H1 (cell line): ENCODE data around the gene NOS3. TPM values are rescaled to one million over a fixed set of nuclear protein-coding genes. Genes with fewer than 3 reads are reported as not detected.
A peak's percentile ranks its signal among the peaks of the same experiment; 100 is the strongest.

ENCODE experiments used
- CTCF ChIA-PET: fragments of 300-600 bp; sonication (Branson Sonifier 250); formaldehyde crosslinking; loops from one replicate; lab custom pipeline; 2021; ENCODE audit not compliant: partially characterized antibody; lab: Charles Lee
- POLR2A ChIA-PET: fragments of 300-600 bp; sonication (Branson Sonifier 250); formaldehyde crosslinking; loops from one replicate; lab custom pipeline; 2021; ENCODE audit warnings: inconsistent platforms; ENCODE audit not compliant: partially characterized antibody; lab: Charles Lee
- DNase-seq, 2 experiments: peaks; one replicate each; pipeline versions ENCODE4 v3.0.0 to v3.0.0-alpha.2; 2010 to 2022; ENCODE audit warnings: low spot score in 2 of 2, low read depth in 1 of 2, mixed read lengths in 1 of 2
- FAIRE-seq: peaks from 2 replicates; lab custom pipeline; 2011; peaks lifted over from hg19 to GRCh38; lab: Jason Lieb, UNC
- H2AFZ ChIP-seq: 2 replicates; pipeline ENCODE4 v1.8.1; 2012; ENCODE audit warnings: low read length, inconsistent platforms
- H2AK5ac ChIP-seq: 2 replicates; pipeline ENCODE4 v1.6.1; 2013; ENCODE audit warnings: low read depth, low read length
- H2BK120ac ChIP-seq: replicated peaks from 2 replicates; pipeline ENCODE3; 2013; ENCODE audit warnings: low read depth, low read length, inconsistent platforms
- H2BK12ac ChIP-seq: 2 replicates; pipeline ENCODE4 v1.6.1; 2013; ENCODE audit warnings: low read depth, low read length
- H2BK15ac ChIP-seq: 2 replicates; pipeline ENCODE4 v1.6.1; 2013; ENCODE audit warnings: low read length
- H2BK20ac ChIP-seq: 2 replicates; pipeline ENCODE4 v1.6.1; 2013; ENCODE audit warnings: low read length
- H2BK5ac ChIP-seq: 2 replicates; pipeline ENCODE4 v1.6.1; 2013; ENCODE audit warnings: low read depth, low read length
- H3K14ac ChIP-seq: 2 replicates; pipeline ENCODE4 v1.6.1; 2013; ENCODE audit warnings: inconsistent platforms; ENCODE audit not compliant: insufficient read length
- H3K18ac ChIP-seq: 2 replicates; pipeline ENCODE4 v1.6.1; 2013; ENCODE audit warnings: low read length; ENCODE audit errors: extremely low read depth
- H3K23ac ChIP-seq: 2 replicates; pipeline ENCODE4 v1.6.1; 2013; ENCODE audit warnings: inconsistent platforms; ENCODE audit not compliant: insufficient read length
- H3K23me2 ChIP-seq: 2 replicates; pipeline ENCODE4 v1.6.1; 2013; ENCODE audit warnings: low read depth, low read length
- H3K27ac ChIP-seq: 2 replicates; pipeline ENCODE4 v1.6.1; 2011; ENCODE audit warnings: low read depth, low read length, inconsistent platforms
- H3K27me3 ChIP-seq, 4 experiments: replicated peaks in 1 of 4; 1 replicate in 1 of 4; 2 replicates in 3 of 4; pipeline versions ENCODE4 v1.6.1 to v1.8.1; 2011 to 2013; ENCODE audit warnings: low read length in 3 of 4, mild to moderate bottlenecking in 3 of 4, inconsistent platforms in 2 of 4, mixed read lengths in 2 of 4, moderate library complexity in 1 of 4; ENCODE audit not compliant: control insufficient read depth in 3 of 4, insufficient read depth in 3 of 4; ENCODE audit errors: extremely low read depth in 1 of 4
- H3K36me3 ChIP-seq, 4 experiments: 2 replicates each; pipeline versions ENCODE4 v1.6.1 to v1.8.1; 2011 to 2013; ENCODE audit warnings: mild to moderate bottlenecking in 4 of 4, low read length in 3 of 4, moderate library complexity in 2 of 4, control low read depth in 1 of 4, inconsistent platforms in 1 of 4; ENCODE audit not compliant: insufficient read depth in 4 of 4, control insufficient read depth in 2 of 4
- H3K4ac ChIP-seq: replicated peaks from 2 replicates; pipeline ENCODE3; 2013; ENCODE audit warnings: low read length, low read depth, mixed read lengths, inconsistent platforms; ENCODE audit not compliant: insufficient read length
- H3K4me1 ChIP-seq, 4 experiments: replicated peaks in 1 of 4; 1 replicate in 1 of 4; 2 replicates in 3 of 4; pipeline versions ENCODE4 v1.6.1 to v1.8.1; 2011 to 2013; ENCODE audit warnings: low read length in 3 of 4, inconsistent platforms in 2 of 4, mixed read lengths in 1 of 4; ENCODE audit not compliant: insufficient read depth in 4 of 4, control insufficient read depth in 3 of 4
- H3K4me2 ChIP-seq, 2 experiments: 2 replicates each; pipeline versions ENCODE4 v1.6.1 to v1.8.1; 2011 to 2013; ENCODE audit warnings: low read depth in 2 of 2, low read length in 2 of 2, control low read depth in 1 of 2, inconsistent platforms in 1 of 2, mild to moderate bottlenecking in 1 of 2; ENCODE audit not compliant: insufficient read depth in 1 of 2
- H3K4me3 ChIP-seq, 4 experiments: fragments of 200-600, 300-600 bp in 1 of 4; sonication (generic), shearing (Covaris generic), sonication (Bioruptor Twin) in 1 of 4; 2 replicates each; pipeline versions ENCODE4 v1.5.1 to v1.8.1; 2011 to 2016; ENCODE audit warnings: low read length in 4 of 4, low read depth in 3 of 4, control low read depth in 2 of 4, inconsistent platforms in 2 of 4, mild to moderate bottlenecking in 2 of 4, mixed read lengths in 1 of 4, moderate library complexity in 1 of 4; ENCODE audit not compliant: insufficient read depth in 2 of 4; ENCODE audit errors: extremely low read depth in 1 of 4
- H3K56ac ChIP-seq: replicated peaks from 2 replicates; pipeline ENCODE3; 2013; ENCODE audit warnings: low read depth, mild to moderate bottlenecking, mixed read lengths, low read length, inconsistent platforms; ENCODE audit not compliant: insufficient read length
- H3K79me1 ChIP-seq: 2 replicates; pipeline ENCODE4 v1.6.1; 2013; ENCODE audit warnings: low read depth, low read length, control low read depth
- H3K79me2 ChIP-seq, 2 experiments: 2 replicates each; pipeline versions ENCODE4 v1.6.1 to v1.8.1; 2012 to 2013; ENCODE audit warnings: low read length in 2 of 2, mild to moderate bottlenecking in 2 of 2, inconsistent platforms in 1 of 2; ENCODE audit not compliant: insufficient read depth in 2 of 2, control insufficient read depth in 1 of 2
- H3K9ac ChIP-seq, 4 experiments: replicated peaks in 1 of 4; 1 replicate in 1 of 4; 2 replicates in 3 of 4; pipeline versions ENCODE4 v1.6.1 to v1.8.1; 2011 to 2013; ENCODE audit warnings: low read depth in 3 of 4, low read length in 3 of 4, control low read depth in 2 of 4, mild to moderate bottlenecking in 2 of 4, moderate library complexity in 2 of 4, inconsistent platforms in 1 of 4; ENCODE audit errors: extremely low read depth in 1 of 4
- H3K9me3 ChIP-seq, 2 experiments: 2 replicates each; pipeline versions ENCODE4 v1.6.1 to v1.8.1; 2012 to 2013; ENCODE audit warnings: mild to moderate bottlenecking in 2 of 2, moderate library complexity in 2 of 2, control low read depth in 1 of 2, inconsistent platforms in 1 of 2, low read depth in 1 of 2, low read length in 1 of 2, mixed read lengths in 1 of 2; ENCODE audit not compliant: insufficient read depth in 2 of 2
- H4K20me1 ChIP-seq, 2 experiments: replicated peaks in 1 of 2; 2 replicates each; pipeline versions ENCODE3 to v1.8.1; 2011 to 2013; ENCODE audit warnings: inconsistent platforms in 2 of 2, low read length in 2 of 2, mild to moderate bottlenecking in 1 of 2; ENCODE audit not compliant: insufficient read depth in 2 of 2, control insufficient read depth in 1 of 2
- H4K5ac ChIP-seq: 2 replicates; pipeline ENCODE4 v1.6.1; 2013; ENCODE audit warnings: low read length, low read depth, mixed read lengths, inconsistent platforms; ENCODE audit not compliant: insufficient read length
- H4K8ac ChIP-seq: 2 replicates; pipeline ENCODE4 v1.8.0; 2013; ENCODE audit warnings: mild to moderate bottlenecking, moderate library complexity, low read length, inconsistent platforms; ENCODE audit not compliant: insufficient read depth; ENCODE audit errors: extremely low read depth
- H4K91ac ChIP-seq: replicated peaks from 2 replicates; pipeline ENCODE3; 2013; ENCODE audit warnings: low read length, mixed read lengths, inconsistent platforms; ENCODE audit not compliant: insufficient read length
- BACH1 ChIP-seq: IDR thresholded peaks from 2 replicates; pipeline ENCODE4 v1.6.1; 2012; ENCODE audit warnings: low read length, improper control_type of control experiment
- CBX5 ChIP-seq: fragments of 300-800, 300-1000 bp; sonication (generic); IDR thresholded peaks from 2 replicates; pipeline ENCODE4 v1.7.1; 2016; ENCODE audit warnings: antibody characterized with exemption, low read length, low read depth
- EGR1 ChIP-seq: IDR thresholded peaks from 2 replicates; pipeline ENCODE4 v1.6.1; 2011; ENCODE audit warnings: low read depth, low read length, borderline replicate concordance
- FOSL1 ChIP-seq: IDR thresholded peaks from 2 replicates; pipeline ENCODE4 v1.6.1; 2011; ENCODE audit warnings: mild to moderate bottlenecking, low read depth, low read length, moderate library complexity; ENCODE audit not compliant: insufficient read depth
- POU5F1 ChIP-seq: IDR thresholded peaks from 2 replicates; pipeline ENCODE4 v1.6.1; 2011; ENCODE audit warnings: low read depth, mild to moderate bottlenecking, low read length, moderate library complexity
- RXRA ChIP-seq: IDR thresholded peaks from 2 replicates; pipeline ENCODE4 v1.6.1; 2011; ENCODE audit warnings: low read depth, mild to moderate bottlenecking, low read length, moderate library complexity; ENCODE audit not compliant: insufficient read depth
- SIN3A ChIP-seq, 2 experiments: IDR thresholded peaks in 1 of 2; conservative IDR thresholded peaks in 1 of 2; 2 replicates each; pipeline ENCODE4 v1.6.1; 2011 to 2012; ENCODE audit warnings: low read length in 2 of 2, improper control_type of control experiment in 1 of 2, low read depth in 1 of 2, mild to moderate bottlenecking in 1 of 2
- WGBS, 2 experiments: shearing (Covaris generic) in 1 of 2; methylation state at CpG; one replicate each; pipeline versions ENCODE4 v1.1.6 to v1.1.7; 2013 to 2015; ENCODE audit warnings: low lambda C conversion rate in 2 of 2, mixed read lengths in 2 of 2, inconsistent platforms in 1 of 2, low coverage in 1 of 2, missing lambda C conversion rate in 1 of 2; ENCODE audit not compliant: insufficient replicate concordance in 2 of 2, insufficient coverage in 1 of 2, insufficient read length in 1 of 2; ENCODE audit errors: extremely low coverage in 1 of 2, missing lambda C conversion rate in 1 of 2; 5-methylcytosine and 5-hydroxymethylcytosine counted together
- polyA plus RNA-seq, 7 experiments: library from polyadenylated mRNA; depleted of rRNA in 3 of 7; stranded (reverse) in 5 of 7; unstranded in 2 of 7; fragments of >200 nt in 5 of 7; fragments of 200-250 nt in 2 of 7; gene quantifications; 1 replicate in 5 of 7; 2 replicates in 1 of 7; 4 replicates in 1 of 7; pipeline versions ENCODE4 v1.2.1 to v1.2.3, GENCODE V29; 2011 to 2013; ENCODE audit warnings: missing spikeins in 2 of 7, mixed read lengths in 2 of 7
- total RNA-seq: library from RNA; stranded (reverse); fragmentation: NEBNext Ultra II Directional; extraction: Animal tissue kit (Norgen Biotek cat#: 25700); gene quantifications from 2 replicates; pipeline ENCODE4 v1.2.1, GENCODE V29; 2021

Gene NOS3
- total and polyA plus RNA-seq, 2 of the 8 experiments (the other 6 are each of a cell fraction or from before 2014, with no cell fraction given) = 4.4 to 16.2 TPM

DNA sequence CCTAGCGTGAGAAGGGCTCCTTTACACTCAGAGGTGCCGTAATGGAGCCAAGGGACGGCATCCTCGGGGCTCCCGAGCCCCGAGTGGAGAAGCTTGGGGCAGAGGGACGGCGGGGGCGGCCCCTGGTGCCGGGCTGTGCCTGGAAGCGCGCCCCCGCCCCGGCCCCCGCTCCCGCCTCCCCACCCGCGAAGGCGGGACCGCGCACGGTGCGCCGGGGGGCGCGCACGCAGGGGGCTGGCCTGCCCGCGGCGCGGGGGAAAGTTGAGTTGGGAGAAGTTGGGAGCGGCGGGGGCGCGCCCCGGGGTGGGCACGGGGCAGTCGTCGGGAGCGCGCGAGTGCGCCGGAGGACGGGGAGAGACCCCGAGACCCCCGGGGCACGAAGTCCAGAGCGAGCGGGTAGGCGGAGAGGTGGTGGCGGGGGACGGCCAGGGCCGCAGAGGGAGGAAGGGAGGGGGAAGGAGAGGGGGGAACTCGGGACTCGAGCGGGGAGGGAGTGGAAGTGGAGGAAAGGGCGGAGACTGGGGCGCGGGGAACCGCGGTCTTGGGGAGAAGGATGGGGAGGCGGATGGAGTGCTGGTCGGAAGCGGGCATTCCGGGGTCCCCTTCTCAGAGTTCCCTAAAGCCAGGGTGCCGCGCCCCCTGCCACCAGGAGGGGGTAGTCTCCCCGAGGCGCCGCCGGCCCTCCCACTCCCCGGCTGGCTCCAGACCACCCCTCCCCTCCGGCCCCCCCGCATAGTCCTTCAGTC, 68.7 kb downstream of the NOS3 start, which contains the start of gene SLC4A2:
SLC4A2 (plus strand) TSS at position 223 of the 746 bp plus-strand sequence. CDS start 2,399 bp downstream, outside the sequence.
- Histone ChIP-seq H3K79me2 (peaks cover 0 to 8% of the 10 kb centered on the region in 2 experiments; a peak in 1 of 4 replicates), H2BK120ac (no peak within 1 kb of the TSS), H3K27me3 (peaks cover 0 to 9% (median 4%) of the 10 kb centered on the region in 4 experiments; a peak in 5 of 7 replicates), H3K79me1 (0 out of 2 replicates have a peak, but pooled peaks cover 3% of the 10 kb centered on the region), H4K5ac (peak within 1 kb of the TSS; percentile 72), H4K20me1 (peaks cover 2 to 4% of the 10 kb centered on the region in 2 experiments), H3K4ac (peak within 1 kb of the TSS; percentile 89), H3K23me2 (peaks cover 33% of the 10 kb centered on the region), H3K14ac (no peak within 1 kb of the TSS), H3K4me2 (peak within 1 kb of the TSS; percentile 86 to 99), H3K4me1 (peaks cover 9 to 42% (median 32%) of the 10 kb centered on the region in 4 experiments), H2BK20ac (peak within 1 kb of the TSS; percentile 34; the same call in 1 of the 2 replicates), H2AFZ (no peak within 1 kb of the TSS), H3K9me3 (no peaks in the 10 kb centered on the region), H3K23ac (no peak within 1 kb of the TSS), H4K8ac (peak within 1 kb of the TSS; percentile 45), H2BK5ac (peak within 1 kb of the TSS; percentile 71), H3K4me3 (peak within 1 kb of the TSS; percentile 59 to 91 (median 74)), H4K91ac (peak within 1 kb of the TSS; percentile 48), H3K9ac (peak within 1 kb of the TSS in 3 of 4 experiments; percentile 29 to 62 (median 35); a peak in 6 of 7 replicates), H2BK12ac (peak within 1 kb of the TSS; percentile 80; the same call in 1 of the 2 replicates), H2BK15ac (peak within 1 kb of the TSS; percentile 19; the same call in 1 of the 2 replicates), H2AK5ac (no peak within 1 kb of the TSS; the same call in 1 of the 2 replicates), H3K36me3 (peaks cover 0 to 3% (median 1%) of the 10 kb centered on the region in 4 experiments; a peak in 2 of 8 replicates), H3K18ac (peak within 1 kb of the TSS; percentile 71), H3K27ac (0 out of 2 replicates have a peak within 1 kb of the TSS, but pooled peaks have one; percentile 61), H3K56ac (no peak within 1 kb of the TSS)
- WGBS, 2 experiments = 0% methylated on average over 7 of the region's 75 CpGs; no CpG with 5 or more reads in 1 of the 2 experiments
- no peak for FAIRE-seq
- ChIA-PET POLR2A (interaction anchor here (0.8 to 2.0 kb wide), 11 partner anchors 9 to 51 kb away, joined by 3 to 15 read pairs (median 5); partner anchors contain the start of genes ABCB8 and TMUB1), CTCF (interaction anchor here (0.7 to 9.7 kb wide), 13 partner anchors 18 to 85 kb away, joined by 3 to 88 read pairs (median 5); no protein-coding TSS in a partner anchor)
- peak in 1 of 2 experiments; percentile 88 for DNase-seq
- TF ChIP-seq FOSL1 (no peak), EGR1 (peak; percentile 82), SIN3A (conservative IDR thresholded peaks at IDR 0.05 in 1 of 2, IDR thresholded peaks at IDR 0.05 in 1 of 2; ENCODE audit: low read depth in 1 of 2, low read length in 2 of 2) (peak in 1 of 2 experiments; percentile 72; a peak in 2 of 4 replicates), RXRA (no peak), BACH1 (no peak), CBX5 (no peak), POU5F1 (no peak)
